NCI-H2227 (cell line): ENCODE results near the gene OXCT2.
"Not testable (repeated sequence)": the region's sequence is repeated elsewhere in the genome, so short reads cannot be mapped to it uniquely, and the experiment has no call there.

Source experiments
- DNase-seq: peaks from one replicate; lab custom pipeline; 2025; ENCODE audit not compliant: unreplicated experiment; lab: John Stamatoyannopoulos, UW

OXCT2 gene

GRCh38 chr1:39771022-39771532, at the start of gene OXCT2:
Gene OXCT2, minus strand, starts transcription at chr1:39771348. Its CDS starts 93 bp downstream, at chr1:39771255.
- not testable (repeated sequence) for DNase-seq

- no peak for DNase-seq
These were observed 48.1 kb upstream of the OXCT2 start for GRCh38 chr1:39819091-39819812.

GRCh38 chr1:39818482-39818881, 47.3 kb upstream of the OXCT2 start:
- DNase-seq = no peak

- DNase-seq = not testable (repeated sequence)
These were observed 46.2 kb upstream of the OXCT2 start for GRCh38 chr1:39817091-39817932.

- DNase-seq = peak; percentile 76
These were observed 45.4 kb upstream of the OXCT2 start for GRCh38 chr1:39816415-39817090.

- no peak for DNase-seq
These were observed 41.8 kb upstream of the OXCT2 start for GRCh38 chr1:39812913-39813312.

GRCh38 chr1:39808784-39809517, 37.8 kb upstream of the OXCT2 start:
- no peak for DNase-seq

- no peak for DNase-seq
These were observed 34.2 kb upstream of the OXCT2 start for GRCh38 chr1:39805385-39805784.

GRCh38 chr1:39802496-39803260, 31.5 kb upstream of the OXCT2 start:
- DNase-seq = no peak

- no peak for DNase-seq
These were observed 29.3 kb upstream of the OXCT2 start for GRCh38 chr1:39800471-39800835.

GRCh38 chr1:39799770-39800470, 28.8 kb upstream of the OXCT2 start:
- DNase-seq = peak; percentile 57

- peak; percentile 39 for DNase-seq
These were observed 28.0 kb upstream of the OXCT2 start for GRCh38 chr1:39798859-39799769.

GRCh38 chr1:39795651-39796050, 24.5 kb upstream of the OXCT2 start:
- no peak for DNase-seq

- DNase-seq = no peak
These were observed 20.7 kb upstream of the OXCT2 start for GRCh38 chr1:39791838-39792237.

- DNase-seq = no peak
These were observed 18.5 kb upstream of the OXCT2 start for GRCh38 chr1:39789571-39790110.

- peak; percentile 85 for DNase-seq
These were observed 17.8 kb upstream of the OXCT2 start, which contains the start of gene BMP8B for GRCh38 chr1:39788758-39789570. Gene BMP8B, minus strand, starts transcription at chr1:39788865. Its CDS starts 380 bp downstream, at chr1:39788485.

GRCh38 chr1:39788426-39788757, 17.2 kb upstream of the OXCT2 start:
- DNase-seq = peak; percentile 56
